Measurements from ENCODE around the gene LRP1. TPM values are rescaled to one million over a fixed set of nuclear protein-coding genes. Genes with fewer than 3 reads are reported as not detected.

LRP1 gene
- total RNA-seq, 1 donor from 2014 or later, result 95.7 TPM

DNA sequence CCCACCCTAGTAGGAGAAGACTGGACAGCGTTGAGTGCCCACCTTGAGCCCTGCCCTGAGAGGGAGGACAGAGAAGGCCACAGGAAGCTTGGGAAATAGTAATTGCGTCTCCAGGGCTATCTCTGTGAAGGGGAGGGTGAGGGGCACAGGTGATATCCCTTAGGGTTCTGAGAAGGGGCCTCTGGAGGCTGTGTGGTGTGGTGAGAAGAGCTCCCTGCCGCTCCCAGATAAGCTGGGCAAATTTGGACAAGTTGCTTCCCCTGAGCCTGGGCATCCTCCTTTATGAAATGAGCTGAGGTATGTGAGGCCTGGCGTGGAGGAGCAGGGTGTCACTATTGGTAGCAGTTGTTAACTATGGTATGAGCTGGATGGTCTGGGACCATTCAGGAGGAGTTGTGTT is 42.6 kb downstream of the LRP1 start:
- Mint-ChIP-seq H3K27ac (no peak overlapping the region), H3K9me3 (ENCODE audit: low read depth) (no peaks in the 10 kb centered on the region), H3K4me1 (ENCODE audit: low read depth) (no peaks in the 10 kb centered on the region)

DNA sequence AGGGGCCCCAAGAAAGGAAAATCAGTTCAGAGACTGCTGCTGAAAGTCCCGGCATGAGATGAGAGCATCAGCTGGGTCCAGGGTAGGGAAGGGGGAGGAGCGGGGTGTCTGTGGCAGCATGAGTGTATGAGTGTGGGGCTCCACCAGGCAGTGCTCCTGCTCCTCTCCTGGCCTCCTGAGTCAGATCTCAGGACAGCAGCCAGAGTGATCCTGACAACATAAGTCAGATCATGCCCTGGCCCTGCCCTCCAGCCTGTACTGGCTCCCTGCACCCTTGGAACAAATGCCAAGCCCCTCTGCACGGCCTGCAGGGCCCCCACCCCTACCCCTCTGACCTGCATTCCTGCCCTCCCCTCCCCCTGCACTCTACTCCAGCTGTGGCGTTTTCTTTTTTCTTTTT is 43.4 kb downstream of the LRP1 start:
- Mint-ChIP-seq H3K4me3 (ENCODE audit: low read depth) (no peak overlapping the region), H3K36me3 (ENCODE audit: insufficient read depth) (peaks cover 26% of the 10 kb centered on the region), H3K27ac (no peak overlapping the region), H3K4me1 (ENCODE audit: low read depth) (no peaks in the 10 kb centered on the region), H3K9me3 (ENCODE audit: low read depth) (no peaks in the 10 kb centered on the region), H3K27me3 (no peaks in the 10 kb centered on the region)
- DNase-seq (ENCODE audit: low spot score, unreplicated experiment), result no peak
- TF ChIP-seq, protein P1, sequence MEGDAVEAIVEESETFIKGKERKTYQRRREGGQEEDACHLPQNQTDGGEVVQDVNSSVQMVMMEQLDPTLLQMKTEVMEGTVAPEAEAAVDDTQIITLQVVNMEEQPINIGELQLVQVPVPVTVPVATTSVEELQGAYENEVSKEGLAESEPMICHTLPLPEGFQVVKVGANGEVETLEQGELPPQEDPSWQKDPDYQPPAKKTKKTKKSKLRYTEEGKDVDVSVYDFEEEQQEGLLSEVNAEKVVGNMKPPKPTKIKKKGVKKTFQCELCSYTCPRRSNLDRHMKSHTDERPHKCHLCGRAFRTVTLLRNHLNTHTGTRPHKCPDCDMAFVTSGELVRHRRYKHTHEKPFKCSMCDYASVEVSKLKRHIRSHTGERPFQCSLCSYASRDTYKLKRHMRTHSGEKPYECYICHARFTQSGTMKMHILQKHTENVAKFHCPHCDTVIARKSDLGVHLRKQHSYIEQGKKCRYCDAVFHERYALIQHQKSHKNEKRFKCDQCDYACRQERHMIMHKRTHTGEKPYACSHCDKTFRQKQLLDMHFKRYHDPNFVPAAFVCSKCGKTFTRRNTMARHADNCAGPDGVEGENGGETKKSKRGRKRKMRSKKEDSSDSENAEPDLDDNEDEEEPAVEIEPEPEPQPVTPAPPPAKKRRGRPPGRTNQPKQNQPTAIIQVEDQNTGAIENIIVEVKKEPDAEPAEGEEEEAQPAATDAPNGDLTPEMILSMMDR (IDR thresholded peaks at IDR 0.05; ENCODE audit: unreplicated experiment), result no peak

More for the DNA sequence above, 42.6 kb downstream of the LRP1 start:
- Mint-ChIP-seq H3K4me3 (ENCODE audit: low read depth) (no peak overlapping the region), H3K36me3 (ENCODE audit: insufficient read depth) (peaks cover 25% of the 10 kb centered on the region), H3K27me3 (no peaks in the 10 kb centered on the region)
- DNase-seq (ENCODE audit: low spot score, unreplicated experiment), result no peak
- TF ChIP-seq, protein P1 (IDR thresholded peaks at IDR 0.05; ENCODE audit: unreplicated experiment), result no peak

DNA sequence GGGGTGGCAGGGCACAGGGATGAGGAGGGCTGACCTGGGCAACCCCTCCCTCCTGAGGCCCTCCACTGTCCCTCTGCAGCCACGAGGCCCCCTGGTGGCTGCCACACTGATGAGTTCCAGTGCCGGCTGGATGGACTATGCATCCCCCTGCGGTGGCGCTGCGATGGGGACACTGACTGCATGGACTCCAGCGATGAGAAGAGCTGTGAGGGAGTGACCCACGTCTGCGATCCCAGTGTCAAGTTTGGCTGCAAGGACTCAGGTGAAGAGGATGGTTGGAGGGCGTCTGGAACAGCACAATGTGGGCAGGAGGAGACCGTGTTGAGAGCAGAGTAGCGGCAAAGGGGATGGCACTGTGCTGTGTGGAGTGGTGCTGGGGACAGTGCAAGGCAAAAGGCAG is 44.8 kb downstream of the LRP1 start:
- Mint-ChIP-seq H3K4me3 (ENCODE audit: low read depth) (no peak overlapping the region), H3K9me3 (ENCODE audit: low read depth) (no peaks in the 10 kb centered on the region), H3K27ac (peak overlapping the region; percentile 26), H3K36me3 (ENCODE audit: insufficient read depth) (peaks cover 25% of the 10 kb centered on the region), H3K4me1 (ENCODE audit: low read depth) (no peaks in the 10 kb centered on the region), H3K27me3 (no peaks in the 10 kb centered on the region)
- DNase-seq (ENCODE audit: low spot score, unreplicated experiment), result no peak
- TF ChIP-seq, protein P1 (IDR thresholded peaks at IDR 0.05; ENCODE audit: unreplicated experiment), result peak; percentile 59

DNA sequence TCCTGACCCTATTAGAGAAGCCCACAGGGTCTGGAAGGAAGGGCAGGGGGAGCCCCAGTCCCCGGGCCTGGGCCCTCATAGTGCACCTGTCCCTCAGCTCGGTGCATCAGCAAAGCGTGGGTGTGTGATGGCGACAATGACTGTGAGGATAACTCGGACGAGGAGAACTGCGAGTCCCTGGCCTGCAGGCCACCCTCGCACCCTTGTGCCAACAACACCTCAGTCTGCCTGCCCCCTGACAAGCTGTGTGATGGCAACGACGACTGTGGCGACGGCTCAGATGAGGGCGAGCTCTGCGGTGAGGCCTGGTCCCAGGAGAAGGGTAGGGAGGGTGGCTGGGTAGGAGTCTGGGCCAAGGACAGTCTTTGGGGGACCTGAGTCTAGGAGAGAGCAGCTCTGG is 45.4 kb downstream of the LRP1 start:
- H3K9me3 Mint-ChIP-seq (ENCODE audit: low read depth), result no peaks in the 10 kb centered on the region
- H3K36me3 Mint-ChIP-seq (ENCODE audit: insufficient read depth), result peaks cover 26% of the 10 kb centered on the region
- no peak overlapping the region for H3K4me3 Mint-ChIP-seq (ENCODE audit: low read depth)
- no peaks in the 10 kb centered on the region for H3K4me1 Mint-ChIP-seq (ENCODE audit: low read depth)
- H3K27ac Mint-ChIP-seq, result no peak overlapping the region
- H3K27me3 Mint-ChIP-seq, result no peaks in the 10 kb centered on the region
- DNase-seq (ENCODE audit: low spot score, unreplicated experiment), result no peak
- TF ChIP-seq, protein P1 (IDR thresholded peaks at IDR 0.05; ENCODE audit: unreplicated experiment), result no peak

DNA sequence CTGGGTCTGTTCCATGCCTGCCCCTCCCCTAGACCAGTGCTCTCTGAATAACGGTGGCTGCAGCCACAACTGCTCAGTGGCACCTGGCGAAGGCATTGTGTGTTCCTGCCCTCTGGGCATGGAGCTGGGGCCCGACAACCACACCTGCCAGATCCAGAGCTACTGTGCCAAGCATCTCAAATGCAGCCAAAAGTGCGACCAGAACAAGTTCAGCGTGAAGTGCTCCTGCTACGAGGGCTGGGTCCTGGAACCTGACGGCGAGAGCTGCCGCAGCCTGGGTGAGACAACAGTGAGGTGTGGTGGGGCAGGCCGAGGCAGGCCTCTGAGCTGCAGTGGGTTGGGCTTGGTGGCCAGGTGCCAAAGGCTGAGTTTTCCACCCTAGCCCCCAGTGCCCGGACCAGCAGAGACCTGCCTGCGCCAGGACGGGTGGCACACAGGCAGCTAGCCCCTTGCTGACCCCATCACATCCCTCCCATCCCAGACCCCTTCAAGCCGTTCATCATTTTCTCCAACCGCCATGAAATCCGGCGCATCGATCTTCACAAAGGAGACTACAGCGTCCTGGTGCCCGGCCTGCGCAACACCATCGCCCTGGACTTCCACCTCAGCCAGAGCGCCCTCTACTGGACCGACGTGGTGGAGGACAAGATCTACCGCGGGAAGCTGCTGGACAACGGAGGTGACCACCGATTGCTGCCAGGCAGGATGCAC is 47.3 kb downstream of the LRP1 start:
- H3K4me1 Mint-ChIP-seq (ENCODE audit: low read depth), result no peaks in the 10 kb centered on the region
- peak overlapping the region; percentile 82 for H3K27ac Mint-ChIP-seq
- no peaks in the 10 kb centered on the region for H3K9me3 Mint-ChIP-seq (ENCODE audit: low read depth)
- no peaks in the 10 kb centered on the region for H3K27me3 Mint-ChIP-seq
- TF ChIP-seq, protein P1 (IDR thresholded peaks at IDR 0.05; ENCODE audit: unreplicated experiment), result peak; percentile 68
- peaks cover 26% of the 10 kb centered on the region for H3K36me3 Mint-ChIP-seq (ENCODE audit: insufficient read depth)
- peak; percentile 55 for DNase-seq (ENCODE audit: low spot score, unreplicated experiment)
- no peak overlapping the region for H3K4me3 Mint-ChIP-seq (ENCODE audit: low read depth)
